Measurements from ENCODE around the gene NEU3. TPM values are rescaled to one million over a fixed set of nuclear protein-coding genes. Genes with fewer than 3 reads are reported as not detected.

The NEU3 gene

GRCh38 chr11:75059299-75059698 lies 70.6 kb downstream of the NEU3 start:
- no peak overlapping the region for H2AK5ac ChIP-seq (ENCODE audit: low read length)
- H3K27me3 ChIP-seq (ENCODE audit: insufficient read depth, low read length, poor library complexity) = no peaks in the 10 kb centered on the region
- H3K23ac ChIP-seq (ENCODE audit: low read length) = no peak overlapping the region
- H4K5ac ChIP-seq (ENCODE audit: low read length) = no peak overlapping the region
- H3K18ac ChIP-seq (ENCODE audit: low read length) = no peak overlapping the region
- no peak overlapping the region for H3K27ac ChIP-seq (ENCODE audit: low read depth, low read length)
- no peak overlapping the region for H3K56ac ChIP-seq (ENCODE audit: low read length)
- no peak overlapping the region for H2BK15ac ChIP-seq (replicated peaks; ENCODE audit: low read depth)
- no peak overlapping the region for H4K8ac ChIP-seq (ENCODE audit: low read depth, low read length)
- no peak overlapping the region for H3K4me3 ChIP-seq (ENCODE audit: low read length)
- H2BK5ac ChIP-seq (ENCODE audit: low read length) = no peak overlapping the region
- no peak for DNase-seq
- H2BK120ac ChIP-seq (ENCODE audit: low read depth, low read length) = no peak overlapping the region
- H3K36me3 ChIP-seq (ENCODE audit: control insufficient read depth, insufficient read depth, low read length) = no peaks in the 10 kb centered on the region
- no peak overlapping the region for H3K4me2 ChIP-seq (ENCODE audit: low read length)
- no peaks in the 10 kb centered on the region for H3K79me2 ChIP-seq (ENCODE audit: control insufficient read depth, insufficient read depth, low read length)
- no peak overlapping the region for H3K4ac ChIP-seq (ENCODE audit: low read depth, low read length)
- no peaks in the 10 kb centered on the region for H3K79me1 ChIP-seq (ENCODE audit: low read length)
- no peak overlapping the region for H3K9ac ChIP-seq (ENCODE audit: low read length)
- no peaks in the 10 kb centered on the region for H3K4me1 ChIP-seq (ENCODE audit: control insufficient read depth, low read depth, low read length)

DNA sequence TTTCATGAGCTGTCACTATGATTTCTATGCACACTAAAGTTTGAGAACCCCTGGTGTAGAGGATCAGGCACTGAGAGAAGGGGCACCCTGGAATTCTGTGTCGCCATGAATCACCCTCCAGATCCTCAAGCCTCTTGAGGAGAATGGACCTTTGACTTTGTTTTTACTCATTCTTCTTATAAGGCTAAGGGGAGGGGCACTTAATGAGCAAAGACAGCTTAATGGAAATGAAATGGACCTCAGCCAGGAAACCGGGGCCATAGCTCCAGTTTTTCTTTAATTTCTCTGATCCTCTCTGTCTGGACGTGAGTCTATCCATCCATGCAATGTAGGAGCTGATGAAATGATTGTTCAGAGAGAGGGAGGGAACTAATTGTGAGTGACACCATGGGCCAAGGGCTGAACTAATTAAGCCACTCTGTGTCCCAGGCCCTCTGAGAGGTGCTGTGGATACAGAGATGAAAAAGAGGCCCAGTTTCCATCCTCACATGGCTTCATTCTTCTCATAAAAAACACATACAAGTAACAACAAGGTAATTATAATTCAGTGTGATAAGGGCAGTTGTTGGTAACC lies 75.1 kb downstream of the NEU3 start:
- H2BK15ac ChIP-seq (replicated peaks; ENCODE audit: low read depth) = no peak overlapping the region
- WGBS (ENCODE audit: extremely low coverage, insufficient coverage, low lambda C conversion rate) = no CpG with 5 or more reads among the region's 3 CpGs
- H3K4me2 ChIP-seq (ENCODE audit: low read length) = no peak overlapping the region
- H3K18ac ChIP-seq (ENCODE audit: low read length) = no peak overlapping the region
- no peak overlapping the region for H4K5ac ChIP-seq (ENCODE audit: low read length)
- H2BK5ac ChIP-seq (ENCODE audit: low read length) = no peak overlapping the region
- H4K8ac ChIP-seq (ENCODE audit: low read depth, low read length) = no peak overlapping the region
- H2BK120ac ChIP-seq (ENCODE audit: low read depth, low read length) = no peak overlapping the region
- no peak overlapping the region for H2AK5ac ChIP-seq (ENCODE audit: low read length)
- no peak overlapping the region for H3K56ac ChIP-seq (ENCODE audit: low read length)
- no peaks in the 10 kb centered on the region for H3K36me3 ChIP-seq (ENCODE audit: control insufficient read depth, insufficient read depth, low read length)
- H3K27me3 ChIP-seq (ENCODE audit: insufficient read depth, low read length, poor library complexity) = no peaks in the 10 kb centered on the region
- no peak overlapping the region for H3K4me3 ChIP-seq (ENCODE audit: low read length)
- H3K79me1 ChIP-seq (ENCODE audit: low read length) = no peaks in the 10 kb centered on the region
- no peak overlapping the region for H3K9ac ChIP-seq (ENCODE audit: low read length)
- no peaks in the 10 kb centered on the region for H3K79me2 ChIP-seq (ENCODE audit: control insufficient read depth, insufficient read depth, low read length)
- H3K23ac ChIP-seq (ENCODE audit: low read length) = no peak overlapping the region
- no peak overlapping the region for H3K4ac ChIP-seq (ENCODE audit: low read depth, low read length)
- no peaks in the 10 kb centered on the region for H3K4me1 ChIP-seq (ENCODE audit: control insufficient read depth, low read depth, low read length)
- H3K27ac ChIP-seq (ENCODE audit: low read depth, low read length) = no peak overlapping the region
- no peak for DNase-seq

DNA sequence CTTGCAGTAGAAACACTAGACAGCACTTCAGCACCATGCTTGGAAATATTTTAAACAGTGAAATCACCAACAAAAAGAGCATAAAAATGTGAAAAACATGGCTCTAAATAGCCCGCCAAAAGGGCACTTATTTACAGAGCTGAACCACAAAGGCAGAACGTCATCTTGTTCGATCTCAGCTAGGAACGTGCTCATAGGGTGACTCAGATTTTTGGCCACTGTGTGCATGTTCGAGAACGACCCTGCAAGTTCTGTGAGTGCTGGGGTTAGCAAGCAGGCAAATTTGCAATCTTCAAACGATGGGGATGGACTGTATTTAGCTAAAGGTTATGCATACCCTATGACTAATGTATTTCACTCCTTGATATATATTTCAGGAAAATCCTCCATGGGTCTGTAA lies 77.3 kb downstream of the NEU3 start:
- H3K4me3 ChIP-seq (ENCODE audit: low read length) = no peak overlapping the region
- H3K56ac ChIP-seq (ENCODE audit: low read length) = no peak overlapping the region
- no peaks in the 10 kb centered on the region for H3K4me1 ChIP-seq (ENCODE audit: control insufficient read depth, low read depth, low read length)
- H3K27me3 ChIP-seq (ENCODE audit: insufficient read depth, low read length, poor library complexity) = no peaks in the 10 kb centered on the region
- H2BK15ac ChIP-seq (replicated peaks; ENCODE audit: low read depth) = no peak overlapping the region
- H2AK5ac ChIP-seq (ENCODE audit: low read length) = no peak overlapping the region
- no peak overlapping the region for H3K9ac ChIP-seq (ENCODE audit: low read length)
- no peak overlapping the region for H4K8ac ChIP-seq (ENCODE audit: low read depth, low read length)
- no peak overlapping the region for H3K23ac ChIP-seq (ENCODE audit: low read length)
- H3K4me2 ChIP-seq (ENCODE audit: low read length) = no peak overlapping the region
- no peak overlapping the region for H3K18ac ChIP-seq (ENCODE audit: low read length)
- no peak overlapping the region for H2BK5ac ChIP-seq (ENCODE audit: low read length)
- H3K79me1 ChIP-seq (ENCODE audit: low read length) = no peaks in the 10 kb centered on the region
- no peak overlapping the region for H4K5ac ChIP-seq (ENCODE audit: low read length)
- H3K27ac ChIP-seq (ENCODE audit: low read depth, low read length) = no peak overlapping the region
- WGBS (ENCODE audit: extremely low coverage, insufficient coverage, low lambda C conversion rate) = no CpG with 5 or more reads among the region's 7 CpGs
- H3K36me3 ChIP-seq (ENCODE audit: control insufficient read depth, insufficient read depth, low read length) = no peaks in the 10 kb centered on the region
- H2BK120ac ChIP-seq (ENCODE audit: low read depth, low read length) = no peak overlapping the region
- H3K4ac ChIP-seq (ENCODE audit: low read depth, low read length) = no peak overlapping the region
- H3K79me2 ChIP-seq (ENCODE audit: control insufficient read depth, insufficient read depth, low read length) = no peaks in the 10 kb centered on the region
- DNase-seq = no peak

Small RNA genes lying within 50 kb of the gene (small RNA-seq; reads per million reads assigned to genes)
- gene RNU6-216P (ENCODE audit: insufficient read depth) = not detected
